HEK293 (cell line): ENCODE data around the gene ZNF771.

Experiments used
- ELK4 ChIP-seq: IDR thresholded peaks from 2 replicates; pipeline ENCODE4 v1.6.1; 2011; ENCODE audit warnings: mild to moderate bottlenecking, low read depth, low read length, borderline replicate concordance
- GLIS2 ChIP-seq: fragments of 450-650 bp; formaldehyde crosslinking; IDR thresholded peaks from 2 replicates; pipeline ENCODE4 v1.5.1; 2016; ENCODE audit warnings: missing biosample characterization, missing genetic modification characterization
- KLF9 ChIP-seq: fragments of 450-650 bp; formaldehyde crosslinking; IDR thresholded peaks from 2 replicates; pipeline ENCODE4 v1.5.1; 2016; ENCODE audit warnings: missing biosample characterization, missing genetic modification characterization, low read depth
- OSR2 ChIP-seq: fragments of 450-650 bp; formaldehyde crosslinking; IDR thresholded peaks from 2 replicates; pipeline ENCODE4 v1.5.1; 2016; ENCODE audit warnings: missing biosample characterization, missing genetic modification characterization
- OVOL3 ChIP-seq: fragments of 450-650 bp; formaldehyde crosslinking; IDR thresholded peaks from 2 replicates; pipeline ENCODE4 v1.5.1; 2016; ENCODE audit warnings: missing biosample characterization, missing genetic modification characterization
- REST ChIP-seq: fragments of 450-650 bp; formaldehyde crosslinking; IDR thresholded peaks from 2 replicates; pipeline ENCODE4 v1.5.1; 2016; ENCODE audit warnings: missing biosample characterization, missing genetic modification characterization
- SP3 ChIP-seq: fragments of 450-650 bp; formaldehyde crosslinking; IDR thresholded peaks from 2 replicates; pipeline ENCODE4 v1.5.1; 2016; ENCODE audit warnings: missing biosample characterization, missing genetic modification characterization
- TCF7L2 ChIP-seq: IDR thresholded peaks from 2 replicates; pipeline ENCODE4 v1.6.1; 2011; ENCODE audit warnings: low read depth, mild to moderate bottlenecking, inconsistent platforms, low read length, moderate library complexity, borderline replicate concordance
- ZBTB20 ChIP-seq: fragments of 450-650 bp; formaldehyde crosslinking; IDR thresholded peaks from 2 replicates; pipeline ENCODE4 v1.5.1; 2016; ENCODE audit warnings: missing biosample characterization, missing genetic modification characterization
- ZBTB6 ChIP-seq: fragments of 450-650 bp; formaldehyde crosslinking; IDR thresholded peaks from 2 replicates; pipeline ENCODE4 v1.5.1; 2017; ENCODE audit warnings: missing biosample characterization, missing genetic modification characterization
- ZBTB8A ChIP-seq: fragments of 450-650 bp; formaldehyde crosslinking; IDR thresholded peaks from 2 replicates; pipeline ENCODE4 v1.5.1; 2016; ENCODE audit warnings: missing biosample characterization, missing genetic modification characterization
- ZFP3 ChIP-seq: fragments of 450-650 bp; formaldehyde crosslinking; IDR thresholded peaks from 2 replicates; pipeline ENCODE4 v1.5.1; 2016; ENCODE audit warnings: low read depth, missing biosample characterization, missing genetic modification characterization
- ZFP69B ChIP-seq: fragments of 450-650 bp; formaldehyde crosslinking; IDR thresholded peaks from 2 replicates; pipeline ENCODE4 v1.5.1; 2016; ENCODE audit warnings: missing biosample characterization, missing genetic modification characterization
- ZNF148 ChIP-seq: fragments of 450-650 bp; formaldehyde crosslinking; IDR thresholded peaks from 2 replicates; pipeline ENCODE4 v1.5.0; 2017; ENCODE audit warnings: missing biosample characterization, missing genetic modification characterization, borderline replicate concordance
- ZNF155 ChIP-seq: fragments of 450-650 bp; formaldehyde crosslinking; IDR thresholded peaks from 2 replicates; pipeline ENCODE4 v1.5.1; 2016; ENCODE audit warnings: missing biosample characterization, missing genetic modification characterization
- ZNF174 ChIP-seq: fragments of 450-650 bp; formaldehyde crosslinking; IDR thresholded peaks from 2 replicates; pipeline ENCODE4 v1.5.0; 2017; ENCODE audit warnings: missing biosample characterization, mild to moderate bottlenecking, missing genetic modification characterization
- ZNF211 ChIP-seq: fragments of 450-650 bp; formaldehyde crosslinking; IDR thresholded peaks from 2 replicates; pipeline ENCODE4 v1.5.1; 2016; ENCODE audit warnings: low read depth, missing biosample characterization, missing genetic modification characterization
- ZNF23 ChIP-seq: fragments of 450-650 bp; formaldehyde crosslinking; IDR thresholded peaks from 2 replicates; pipeline ENCODE4 v1.5.1; 2016; ENCODE audit warnings: missing biosample characterization, missing genetic modification characterization, borderline replicate concordance
- ZNF362 ChIP-seq: fragments of 450-650 bp; formaldehyde crosslinking; IDR thresholded peaks from 2 replicates; pipeline ENCODE4 v1.5.1; 2016; ENCODE audit warnings: missing biosample characterization, missing genetic modification characterization
- ZNF37A ChIP-seq: fragments of 450-650 bp; IDR thresholded peaks from 2 replicates; pipeline ENCODE4 v1.5.1; 2018; ENCODE audit warnings: missing biosample characterization, missing genetic modification characterization
- ZNF391 ChIP-seq: fragments of 450-650 bp; formaldehyde crosslinking; IDR thresholded peaks from 2 replicates; pipeline ENCODE4 v1.5.1; 2016; ENCODE audit warnings: low read depth, missing biosample characterization, missing genetic modification characterization, borderline replicate concordance
- ZNF416 ChIP-seq: fragments of 450-650 bp; formaldehyde crosslinking; IDR thresholded peaks from 2 replicates; pipeline ENCODE4 v1.5.1; 2016; ENCODE audit warnings: missing biosample characterization, missing genetic modification characterization
- ZNF596 ChIP-seq: fragments of 450-650 bp; IDR thresholded peaks from 2 replicates; pipeline ENCODE4 v1.5.0; 2018; ENCODE audit warnings: missing biosample characterization, mild to moderate bottlenecking, missing genetic modification characterization, moderate library complexity
- ZNF654 ChIP-seq: fragments of 450-650 bp; formaldehyde crosslinking; IDR thresholded peaks from 2 replicates; pipeline ENCODE4 v1.5.1; 2016; ENCODE audit warnings: low read depth, missing biosample characterization, missing genetic modification characterization
- ZNF660 ChIP-seq: fragments of 450-650 bp; IDR thresholded peaks from 2 replicates; pipeline ENCODE4 v1.5.1; 2018; ENCODE audit warnings: missing biosample characterization, mild to moderate bottlenecking, missing genetic modification characterization
- ZNF664 ChIP-seq: fragments of 450-650 bp; formaldehyde crosslinking; IDR thresholded peaks from 2 replicates; pipeline ENCODE4 v1.5.1; 2016; ENCODE audit warnings: missing biosample characterization, missing genetic modification characterization
- ZNF76 ChIP-seq: fragments of 450-650 bp; formaldehyde crosslinking; IDR thresholded peaks from 2 replicates; pipeline ENCODE4; 2016; ENCODE audit warnings: low read depth, missing biosample characterization, missing genetic modification characterization, borderline replicate concordance
- ZNF830 ChIP-seq: fragments of 450-650 bp; IDR thresholded peaks from 2 replicates; pipeline ENCODE4 v1.5.0; 2018; ENCODE audit warnings: missing biosample characterization, missing genetic modification characterization, low read depth, mild to moderate bottlenecking, moderate library complexity
- ZSCAN5A ChIP-seq: fragments of 450-650 bp; formaldehyde crosslinking; IDR thresholded peaks from 2 replicates; pipeline ENCODE4 v1.5.1; 2016; ENCODE audit warnings: missing biosample characterization, missing genetic modification characterization

Gene ZNF771

GRCh38 chr16:30417529-30418349, 10.3 kb downstream of the ZNF771 start (continued):
- TF ChIP-seq ZSCAN5A (tag by site-specific recombination) (peak; percentile 96), ZNF660 (tag by site-specific recombination) (peak; percentile 86), ZNF830 (tag by site-specific recombination) (no peak), ZNF664 (tag by site-specific recombination) (no peak), ZNF596 (tag by site-specific recombination) (no peak), ZBTB8A (tag by site-specific recombination) (peak; percentile 38; the same call in 1 of the 2 replicates), ZNF391 (tag by site-specific recombination) (no peak), ZNF37A (tag by site-specific recombination) (no peak), OSR2 (tag by site-specific recombination) (peak; percentile 47), ZFP3 (tag by site-specific recombination) (no peak), ZNF654 (tag by site-specific recombination) (no peak), ELK4 (no peak), ZNF174 (tag by site-specific recombination) (no peak), KLF9 (tag by site-specific recombination) (no peak), ZNF211 (no peak), GLIS2 (tag by site-specific recombination) (no peak; the same call in 1 of the 2 replicates), ZNF76 (tag by site-specific recombination) (peak; percentile 49; the same call in 1 of the 2 replicates), SP3 (tag by site-specific recombination) (no peak), ZNF23 (tag by site-specific recombination) (no peak), TCF7L2 (no peak), ZNF148 (no peak), ZBTB20 (tag by site-specific recombination) (peak; percentile 75), ZBTB6 (peak; percentile 46; the same call in 1 of the 2 replicates), ZNF155 (tag by site-specific recombination) (no peak), REST (no peak), ZNF416 (tag by site-specific recombination) (no peak), ZNF362 (tag by site-specific recombination) (no peak), ZFP69B (tag by site-specific recombination) (0 out of 2 replicates have a peak, but pooled peaks have one; percentile 36), OVOL3 (tag by site-specific recombination) (no peak)
